SU-DHL-6 (cell line): ENCODE results near the gene LTO1.

Experiments
- H2AFZ ChIP-seq: fragments of 200-600 bp; sonication (generic); 2 replicates; pipeline ENCODE4 v1.6.1; 2014; ENCODE audit warnings: low read depth, mild to moderate bottlenecking, moderate library complexity, mixed read lengths, antibody characterized with exemption, low read length; ENCODE audit not compliant: severe bottlenecking
- H3F3A ChIP-seq: fragments of 200-600 bp; shearing (Covaris generic); 2 replicates; pipeline ENCODE4 v1.6.0; 2016; ENCODE audit warnings: antibody characterized with exemption, mild to moderate bottlenecking; ENCODE audit not compliant: insufficient read depth
- H3K27ac ChIP-seq: fragments of 200-600 bp; sonication (generic); 2 replicates; pipeline ENCODE4 v1.5.1; 2016; ENCODE audit warnings: low read depth, mild to moderate bottlenecking, low read length, moderate library complexity, mixed read lengths
- H3K27me3 ChIP-seq: fragments of 200-600 bp; sonication (generic), shearing (Covaris generic); 2 replicates; pipeline ENCODE4 v1.6.0; 2014; ENCODE audit warnings: mild to moderate bottlenecking, low read length
- H3K36me3 ChIP-seq: fragments of 200-600 bp; sonication (generic); 2 replicates; pipeline ENCODE4 v1.6.1; 2014; ENCODE audit warnings: mild to moderate bottlenecking, low read length, mixed read lengths
- H3K4me2 ChIP-seq: fragments of 300-600, 200-600 bp; shearing (Covaris generic), sonication (generic); 2 replicates; pipeline ENCODE4 v1.6.0; 2014; ENCODE audit warnings: low read length, low read depth, mild to moderate bottlenecking; ENCODE audit not compliant: poor library complexity, severe bottlenecking
- H3K4me3 ChIP-seq: fragments of 200-600 bp; sonication (generic); 2 replicates; pipeline ENCODE4 v1.5.1; 2014; ENCODE audit warnings: antibody characterized with exemption, low read length, mild to moderate bottlenecking, mixed read lengths; ENCODE audit not compliant: insufficient read depth, poor library complexity, severe bottlenecking
- H3K79me2 ChIP-seq: fragments of 200-600 bp; sonication (generic); 2 replicates; pipeline ENCODE4 v1.6.1; 2014; ENCODE audit warnings: mild to moderate bottlenecking, low read length, moderate library complexity; ENCODE audit not compliant: insufficient read depth
- H3K9ac ChIP-seq: fragments of 200-600 bp; sonication (generic); 2 replicates; pipeline ENCODE4 v1.7.0; 2014; ENCODE audit warnings: mild to moderate bottlenecking, low read length
- H3K9me2 ChIP-seq: fragments of 200-600 bp; sonication (generic); replicated peaks from 2 replicates; pipeline ENCODE4 v1.6.1; 2014; ENCODE audit warnings: low read length; ENCODE audit not compliant: insufficient read depth
- H3K9me3 ChIP-seq: fragments of 200-600 bp; sonication (generic); 2 replicates; pipeline ENCODE4 v1.6.1; 2014; ENCODE audit warnings: low read length, mixed read lengths; ENCODE audit not compliant: insufficient read depth
- H4K20me1 ChIP-seq: fragments of 200-600 bp; sonication (generic); 2 replicates; pipeline ENCODE4 v1.6.1; 2014; ENCODE audit warnings: low read depth, mild to moderate bottlenecking, antibody characterized with exemption, low read length, moderate library complexity, mixed read lengths
- EZH2phosphoT487 ChIP-seq: fragments of 200-600 bp; sonication (generic), shearing (Covaris generic); conservative IDR thresholded peaks from 2 replicates; pipeline ENCODE4 v1.6.1; 2018; ENCODE audit warnings: mild to moderate bottlenecking, antibody characterized with exemption, low read length, moderate library complexity, mixed read lengths
- TF ChIP-seq, protein P1 (sequence below): fragments of 200-600 bp; sonication (generic); IDR thresholded peaks from one replicate; pipeline ENCODE4 v1.5.1; 2017; ENCODE audit warnings: antibody characterized with exemption, mild to moderate bottlenecking, low read length, moderate library complexity; ENCODE audit not compliant: insufficient read depth, poor library complexity, severe bottlenecking

Gene LTO1

DNA sequence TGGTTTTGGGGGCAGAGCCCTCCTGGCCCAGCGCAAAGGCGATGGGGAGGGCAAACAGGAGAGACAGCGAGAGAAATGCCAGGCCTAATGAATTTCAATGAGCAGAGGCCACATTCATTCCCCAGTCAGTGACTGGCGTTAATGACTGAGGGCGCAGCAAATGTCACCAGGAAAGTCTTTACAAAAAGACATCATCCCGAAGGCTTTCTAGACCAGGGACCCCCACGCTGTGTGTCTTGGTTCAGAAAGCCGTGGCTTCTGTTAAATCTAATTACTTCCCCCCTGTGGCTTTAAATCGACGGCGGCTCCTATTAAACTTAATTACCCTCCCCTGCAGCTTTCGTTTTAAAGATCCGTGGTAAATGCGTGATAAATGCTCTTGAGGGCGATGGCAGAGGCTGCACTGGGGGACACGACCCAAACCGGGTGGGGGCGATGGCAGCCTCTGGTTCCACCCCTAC, 30.2 kb upstream of the LTO1 start:
- no peak overlapping the region for H3K4me2 ChIP-seq
- no peaks in the 10 kb centered on the region for H4K20me1 ChIP-seq
- TF ChIP-seq EZH2phosphoT487: no peak
- TF ChIP-seq, protein P1, sequence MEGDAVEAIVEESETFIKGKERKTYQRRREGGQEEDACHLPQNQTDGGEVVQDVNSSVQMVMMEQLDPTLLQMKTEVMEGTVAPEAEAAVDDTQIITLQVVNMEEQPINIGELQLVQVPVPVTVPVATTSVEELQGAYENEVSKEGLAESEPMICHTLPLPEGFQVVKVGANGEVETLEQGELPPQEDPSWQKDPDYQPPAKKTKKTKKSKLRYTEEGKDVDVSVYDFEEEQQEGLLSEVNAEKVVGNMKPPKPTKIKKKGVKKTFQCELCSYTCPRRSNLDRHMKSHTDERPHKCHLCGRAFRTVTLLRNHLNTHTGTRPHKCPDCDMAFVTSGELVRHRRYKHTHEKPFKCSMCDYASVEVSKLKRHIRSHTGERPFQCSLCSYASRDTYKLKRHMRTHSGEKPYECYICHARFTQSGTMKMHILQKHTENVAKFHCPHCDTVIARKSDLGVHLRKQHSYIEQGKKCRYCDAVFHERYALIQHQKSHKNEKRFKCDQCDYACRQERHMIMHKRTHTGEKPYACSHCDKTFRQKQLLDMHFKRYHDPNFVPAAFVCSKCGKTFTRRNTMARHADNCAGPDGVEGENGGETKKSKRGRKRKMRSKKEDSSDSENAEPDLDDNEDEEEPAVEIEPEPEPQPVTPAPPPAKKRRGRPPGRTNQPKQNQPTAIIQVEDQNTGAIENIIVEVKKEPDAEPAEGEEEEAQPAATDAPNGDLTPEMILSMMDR: no peak
- no peaks in the 10 kb centered on the region for H3K9me2 ChIP-seq
- no peaks in the 10 kb centered on the region for H3K79me2 ChIP-seq
- no peak overlapping the region for H2AFZ ChIP-seq
- no peaks in the 10 kb centered on the region for H3K9me3 ChIP-seq
- no peak overlapping the region for H3K9ac ChIP-seq
- H3F3A ChIP-seq: no peaks in the 10 kb centered on the region
- H3K4me3 ChIP-seq: no peak overlapping the region
- H3K27ac ChIP-seq: no peak overlapping the region
- no peaks in the 10 kb centered on the region for H3K36me3 ChIP-seq
- no peaks in the 10 kb centered on the region for H3K27me3 ChIP-seq

DNA sequence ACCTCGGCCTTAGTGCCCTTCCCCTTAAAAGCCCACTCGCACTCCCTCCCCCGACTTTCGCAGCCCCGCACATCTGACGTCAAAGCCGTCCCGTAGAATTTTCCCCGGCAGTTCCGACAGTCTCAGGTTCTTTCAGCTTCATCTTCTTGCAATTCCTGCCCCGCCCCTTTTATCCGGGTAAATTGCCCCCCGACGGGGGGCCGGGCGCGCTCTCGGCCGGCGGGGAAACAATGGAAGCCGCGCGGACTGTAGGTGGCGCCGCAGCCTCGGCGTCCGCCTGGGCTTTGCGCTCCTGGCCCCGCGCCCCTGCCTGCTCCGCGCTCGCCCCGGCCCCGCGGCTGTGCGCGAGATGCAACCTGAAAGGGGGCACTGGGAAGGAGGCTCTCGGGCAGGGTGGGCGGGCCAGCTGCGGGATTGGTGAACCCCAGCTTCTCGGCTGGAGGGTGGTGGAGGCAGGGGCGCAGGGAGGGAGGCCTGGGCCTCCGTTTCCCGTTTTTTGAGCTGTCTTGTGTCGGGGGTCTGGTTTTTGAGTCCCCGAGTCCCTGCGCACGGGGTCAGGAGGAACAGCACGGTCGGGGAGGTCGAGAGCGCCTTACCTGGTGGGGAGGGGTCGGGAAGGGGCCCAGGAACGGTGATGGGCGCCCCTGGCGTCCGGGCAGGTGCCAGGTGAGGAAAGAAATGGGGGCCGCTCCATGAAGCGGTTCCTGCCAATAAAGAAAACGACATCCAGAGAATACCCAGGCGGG, 29.5 kb upstream of the LTO1 start:
- no peaks in the 10 kb centered on the region for H3K9me2 ChIP-seq

DNA sequence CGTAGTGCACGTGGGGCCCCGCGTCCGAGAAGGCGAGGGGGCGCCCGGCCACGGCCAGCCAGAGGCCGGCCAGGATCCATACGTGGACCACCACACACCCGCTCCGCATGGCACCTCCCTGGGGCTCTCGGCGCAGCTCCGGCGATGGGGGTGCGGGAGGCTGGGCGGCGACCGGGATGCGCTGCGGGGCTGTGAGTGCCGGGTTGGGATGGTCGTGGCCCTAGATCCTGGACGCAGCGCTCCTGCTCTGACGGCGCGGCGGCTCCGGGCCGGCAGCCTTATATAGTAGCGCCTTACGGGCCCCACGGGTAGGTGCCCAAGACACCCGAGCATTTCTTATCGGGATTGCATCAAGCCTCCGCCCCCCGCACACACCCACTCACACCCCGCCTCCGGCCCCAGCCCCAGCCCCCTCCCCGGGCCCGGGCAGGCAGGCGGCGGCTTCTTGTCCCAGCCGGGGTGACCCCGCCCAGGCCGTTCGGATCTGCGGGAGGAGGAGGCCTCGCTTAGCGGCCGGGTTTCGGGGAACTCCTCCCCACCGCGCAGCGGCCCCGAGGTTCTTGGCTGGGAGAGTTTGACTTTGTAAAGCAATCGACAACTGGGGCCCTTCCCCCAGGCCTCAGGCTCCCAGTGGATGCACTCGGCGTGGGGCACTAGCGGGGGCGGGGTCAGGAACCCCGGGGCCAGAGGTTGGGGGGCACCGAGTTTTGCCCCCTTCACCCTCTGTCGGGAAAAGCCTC, 28.8 kb upstream of the LTO1 start, which contains the start of gene FGF19:
Gene FGF19 (minus strand): TSS at position 255 of the 740 bp plus-strand sequence. CDS start 146 bp downstream, at position 109.
- no peak within 1 kb of the TSS for H3K27ac ChIP-seq
- no peak within 1 kb of the TSS for H3K9ac ChIP-seq
- no peak within 1 kb of the TSS for H3K4me2 ChIP-seq

More for the DNA sequence above, 29.5 kb upstream of the LTO1 start:
- Histone ChIP-seq H3K9me3 (no peaks in the 10 kb centered on the region), H3K27me3 (no peaks in the 10 kb centered on the region), H3K79me2 (no peaks in the 10 kb centered on the region), H3K27ac (no peak overlapping the region), H3K9ac (no peak overlapping the region), H4K20me1 (no peaks in the 10 kb centered on the region), H2AFZ (no peak overlapping the region), H3K36me3 (no peaks in the 10 kb centered on the region), H3K4me3 (no peak overlapping the region), H3K4me2 (no peak overlapping the region), H3F3A (no peaks in the 10 kb centered on the region)
- no peak for TF ChIP-seq EZH2phosphoT487
- TF ChIP-seq, protein P1: no peak

More for the DNA sequence above, 28.8 kb upstream of the LTO1 start, which contains the start of gene FGF19:
- no peak within 1 kb of the TSS for H2AFZ ChIP-seq
- no peaks in the 10 kb centered on the region for H4K20me1 ChIP-seq
- H3K9me3 ChIP-seq: no peaks in the 10 kb centered on the region
- no peak within 1 kb of the TSS for H3K4me3 ChIP-seq
- no peaks in the 10 kb centered on the region for H3K9me2 ChIP-seq
- H3K79me2 ChIP-seq: no peaks in the 10 kb centered on the region
- TF ChIP-seq, protein P1: no peak
- no peak for TF ChIP-seq EZH2phosphoT487
- H3K36me3 ChIP-seq: no peaks in the 10 kb centered on the region
- H3K27me3 ChIP-seq: no peaks in the 10 kb centered on the region
- H3F3A ChIP-seq: no peaks in the 10 kb centered on the region
